OCI-LY1 (cell line): Measurements from ENCODE around the gene DUSP22.

Experiments
- H2AFZ ChIP-seq: fragments of 200-600 bp; sonication (generic), shearing (Covaris generic); 2 replicates; pipeline ENCODE4 v1.6.0; 2014; ENCODE audit warnings: antibody characterized with exemption, mild to moderate bottlenecking, low read length
- H3F3A ChIP-seq: fragments of 200-600 bp; sonication (generic), shearing (Covaris generic); 2 replicates; pipeline ENCODE4 v1.6.0; 2014; ENCODE audit warnings: mild to moderate bottlenecking, antibody characterized with exemption, low read length, moderate library complexity; ENCODE audit not compliant: insufficient read depth
- H3K27ac ChIP-seq: fragments of 200-600 bp; sonication (generic); 2 replicates; pipeline ENCODE4 v1.5.1; 2014; ENCODE audit warnings: low read length, mixed run types, mild to moderate bottlenecking, low read depth; ENCODE audit not compliant: poor library complexity, severe bottlenecking
- H3K27me3 ChIP-seq: fragments of 200-600 bp; sonication (generic); 2 replicates; pipeline ENCODE4 v1.6.0; 2014; ENCODE audit warnings: antibody characterized with exemption, mild to moderate bottlenecking, low read length, moderate library complexity; ENCODE audit not compliant: insufficient read depth
- H3K36me3 ChIP-seq: fragments of 200-600 bp; sonication (generic); 2 replicates; pipeline ENCODE4 v1.6.1; 2014; ENCODE audit warnings: mild to moderate bottlenecking, antibody characterized with exemption, low read length, moderate library complexity, mixed read lengths; ENCODE audit not compliant: insufficient read depth
- H3K4me1 ChIP-seq: fragments of 200-600 bp; sonication (generic); 2 replicates; pipeline ENCODE4 v1.5.1; 2014; ENCODE audit warnings: mild to moderate bottlenecking, low read length, moderate library complexity; ENCODE audit not compliant: insufficient read depth, severe bottlenecking
- H3K4me2 ChIP-seq: fragments of 200-600 bp; sonication (generic), shearing (Covaris generic); 2 replicates; pipeline ENCODE4 v1.6.1; 2014; ENCODE audit warnings: low read length
- H3K4me3 ChIP-seq: fragments of 200-600 bp; sonication (generic); 2 replicates; pipeline ENCODE4 v1.5.1; 2014; ENCODE audit warnings: low read length, low read depth, mild to moderate bottlenecking, mixed read lengths; ENCODE audit not compliant: poor library complexity, severe bottlenecking
- H3K79me2 ChIP-seq: fragments of 200-600 bp; shearing (Covaris generic); 2 replicates; pipeline ENCODE4 v1.6.1; 2016; ENCODE audit warnings: mixed run types, low read length, mixed read lengths; ENCODE audit not compliant: insufficient read depth
- H3K9ac ChIP-seq: fragments of 200-600 bp; sonication (generic), shearing (Covaris generic); 2 replicates; pipeline ENCODE4 v1.6.1; 2014; ENCODE audit warnings: mild to moderate bottlenecking, low read length, mixed read lengths
- H3K9me2 ChIP-seq: fragments of 200-600 bp; sonication (generic), shearing (Covaris generic); 2 replicates; pipeline ENCODE4 v1.6.1; 2014; ENCODE audit warnings: low read depth, mild to moderate bottlenecking, low read length, mixed read lengths
- H3K9me3 ChIP-seq: fragments of 200-600 bp; shearing (Covaris generic); 2 replicates; pipeline ENCODE4 v1.6.1; 2014; ENCODE audit warnings: low read length, mixed read lengths
- H4K20me1 ChIP-seq: fragments of 200-600 bp; sonication (generic), shearing (Covaris generic); 2 replicates; pipeline ENCODE4 v1.6.0; 2016; ENCODE audit warnings: mild to moderate bottlenecking, low read length; ENCODE audit not compliant: insufficient read depth
- EZH2 ChIP-seq: fragments of 200-600 bp; sonication (generic), shearing (Covaris generic); IDR thresholded peaks from 2 replicates; pipeline ENCODE4 v1.8.0; 2017; ENCODE audit warnings: borderline replicate concordance, mixed run types, mild to moderate bottlenecking, antibody characterized with exemption, low read length, moderate library complexity, mixed read lengths
- TF ChIP-seq, protein P1 (sequence below): fragments of 200-600 bp; sonication (generic), shearing (Covaris generic); IDR thresholded peaks from 2 replicates; pipeline ENCODE4 v1.5.1; 2017; ENCODE audit warnings: mild to moderate bottlenecking, antibody characterized with exemption, low read length, moderate library complexity, mixed read lengths

Gene DUSP22

DNA sequence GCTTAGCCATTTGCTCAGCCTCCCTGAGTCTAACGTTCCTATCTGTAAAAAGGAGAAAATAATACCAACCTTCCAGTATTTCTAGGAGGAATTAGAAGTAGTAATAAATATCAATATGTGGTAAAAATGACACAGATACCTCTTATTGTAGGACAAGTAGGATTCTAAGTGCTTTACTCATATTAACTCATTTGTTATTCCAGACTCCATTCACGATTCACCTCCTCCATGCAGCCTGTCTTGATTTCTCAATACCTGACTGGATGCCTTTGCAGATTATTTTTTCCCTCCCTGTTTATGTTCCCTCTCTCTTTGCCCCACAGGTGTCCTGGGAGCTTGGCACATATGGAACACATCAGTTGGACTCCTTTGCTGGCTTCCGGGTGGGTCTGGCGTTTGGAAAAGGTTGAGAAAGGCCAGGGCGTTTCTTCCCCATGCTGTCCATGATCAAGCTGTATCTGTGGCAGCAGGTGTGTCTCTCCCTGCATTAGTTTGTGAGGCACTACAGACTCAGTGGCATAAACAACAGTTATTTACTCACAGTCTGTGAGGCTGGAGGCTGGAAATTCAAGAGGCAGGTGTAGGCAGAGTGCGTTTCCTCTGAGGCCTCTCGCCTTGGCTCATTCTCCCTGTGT is 10.7 kb upstream of the DUSP22 start:
- H3K9me2 ChIP-seq, result no peaks in the 10 kb centered on the region
- H2AFZ ChIP-seq, result no peak overlapping the region
- H3K4me3 ChIP-seq, result no peak overlapping the region
- no peaks in the 10 kb centered on the region for H3K36me3 ChIP-seq
- H3K9me3 ChIP-seq, result no peaks in the 10 kb centered on the region
- H3F3A ChIP-seq, result no peaks in the 10 kb centered on the region
- no peaks in the 10 kb centered on the region for H4K20me1 ChIP-seq
- no peak overlapping the region for H3K27ac ChIP-seq
- H3K4me1 ChIP-seq, result no peaks in the 10 kb centered on the region
- H3K27me3 ChIP-seq, result no peaks in the 10 kb centered on the region; the same call in 1 of the 2 replicates
- TF ChIP-seq, protein P1, sequence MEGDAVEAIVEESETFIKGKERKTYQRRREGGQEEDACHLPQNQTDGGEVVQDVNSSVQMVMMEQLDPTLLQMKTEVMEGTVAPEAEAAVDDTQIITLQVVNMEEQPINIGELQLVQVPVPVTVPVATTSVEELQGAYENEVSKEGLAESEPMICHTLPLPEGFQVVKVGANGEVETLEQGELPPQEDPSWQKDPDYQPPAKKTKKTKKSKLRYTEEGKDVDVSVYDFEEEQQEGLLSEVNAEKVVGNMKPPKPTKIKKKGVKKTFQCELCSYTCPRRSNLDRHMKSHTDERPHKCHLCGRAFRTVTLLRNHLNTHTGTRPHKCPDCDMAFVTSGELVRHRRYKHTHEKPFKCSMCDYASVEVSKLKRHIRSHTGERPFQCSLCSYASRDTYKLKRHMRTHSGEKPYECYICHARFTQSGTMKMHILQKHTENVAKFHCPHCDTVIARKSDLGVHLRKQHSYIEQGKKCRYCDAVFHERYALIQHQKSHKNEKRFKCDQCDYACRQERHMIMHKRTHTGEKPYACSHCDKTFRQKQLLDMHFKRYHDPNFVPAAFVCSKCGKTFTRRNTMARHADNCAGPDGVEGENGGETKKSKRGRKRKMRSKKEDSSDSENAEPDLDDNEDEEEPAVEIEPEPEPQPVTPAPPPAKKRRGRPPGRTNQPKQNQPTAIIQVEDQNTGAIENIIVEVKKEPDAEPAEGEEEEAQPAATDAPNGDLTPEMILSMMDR, result no peak
- no peak for TF ChIP-seq EZH2
- H3K79me2 ChIP-seq, result no peaks in the 10 kb centered on the region
- no peak overlapping the region for H3K9ac ChIP-seq
- H3K4me2 ChIP-seq, result no peak overlapping the region

DNA sequence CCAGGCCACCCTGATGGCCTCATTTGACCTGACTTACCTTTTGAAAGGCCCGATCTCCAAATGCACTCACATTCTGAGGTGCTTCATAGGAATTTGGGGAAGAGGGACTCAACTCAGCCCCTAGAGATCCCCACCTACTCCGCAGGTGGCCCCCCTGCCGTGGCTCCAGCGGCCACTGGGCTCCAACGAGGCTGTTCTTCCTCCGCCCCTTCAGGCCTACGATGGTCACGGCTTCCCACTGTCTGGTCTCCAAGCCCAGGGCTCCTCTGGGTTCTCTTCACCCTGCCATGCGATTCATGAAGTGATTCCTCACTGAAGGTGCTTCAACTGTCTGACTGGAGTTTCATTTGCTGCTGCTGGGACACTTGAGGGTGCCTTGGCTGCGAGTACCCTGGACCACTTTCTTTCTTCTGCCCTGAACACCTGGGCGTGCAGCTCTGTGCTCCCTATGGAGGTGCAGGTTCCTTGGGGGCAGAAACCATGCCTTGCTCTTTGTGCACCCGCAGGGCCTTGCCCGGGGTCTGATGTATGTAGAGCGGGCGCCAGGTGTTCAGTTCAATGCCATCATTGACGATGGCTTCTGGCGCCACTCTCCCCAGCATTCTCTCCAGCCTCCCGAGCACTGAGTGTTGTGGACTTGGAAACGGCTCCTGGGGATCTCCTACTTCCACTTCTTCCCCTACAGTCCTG is 10.0 kb upstream of the DUSP22 start:
- Histone ChIP-seq H3K9ac (no peak overlapping the region), H3K9me3 (no peaks in the 10 kb centered on the region)
- TF ChIP-seq, protein P1, result no peak
- TF ChIP-seq EZH2, result no peak

GRCh38 chr6:282867-283416 is 9.3 kb upstream of the DUSP22 start:
- H2AFZ ChIP-seq, result no peak overlapping the region
- H3K9me3 ChIP-seq, result no peaks in the 10 kb centered on the region
- no peak overlapping the region for H3K9ac ChIP-seq
- no peak for TF ChIP-seq EZH2
- no peak overlapping the region for H3K4me3 ChIP-seq
- H3K27ac ChIP-seq, result no peak overlapping the region
- no peaks in the 10 kb centered on the region for H3K79me2 ChIP-seq
- H3F3A ChIP-seq, result no peaks in the 10 kb centered on the region
- no peak overlapping the region for H3K4me2 ChIP-seq
- no peaks in the 10 kb centered on the region for H3K4me1 ChIP-seq
- no peaks in the 10 kb centered on the region for H4K20me1 ChIP-seq
- H3K9me2 ChIP-seq, result no peaks in the 10 kb centered on the region
- no peaks in the 10 kb centered on the region; the same call in 1 of the 2 replicates for H3K27me3 ChIP-seq
- H3K36me3 ChIP-seq, result no peaks in the 10 kb centered on the region

More for the DNA sequence above, 10.0 kb upstream of the DUSP22 start:
- Histone ChIP-seq H3K27ac (no peak overlapping the region), H3K9me2 (no peaks in the 10 kb centered on the region), H4K20me1 (no peaks in the 10 kb centered on the region), H3F3A (no peaks in the 10 kb centered on the region), H2AFZ (no peak overlapping the region), H3K27me3 (no peaks in the 10 kb centered on the region; the same call in 1 of the 2 replicates), H3K4me3 (no peak overlapping the region), H3K79me2 (no peaks in the 10 kb centered on the region), H3K4me2 (no peak overlapping the region), H3K36me3 (no peaks in the 10 kb centered on the region), H3K4me1 (no peaks in the 10 kb centered on the region)
